HG02588 (cell line): Measurements from ENCODE around the gene UBL3.

Experiments used
- ATAC-seq: cut with Tn5 transposase; IDR thresholded peaks from one replicate; pipeline ENCODE4 v1.9.1; 2021; ENCODE audit warnings: mild to moderate bottlenecking, moderate library complexity; ENCODE audit not compliant: unreplicated experiment

UBL3 gene

DNA sequence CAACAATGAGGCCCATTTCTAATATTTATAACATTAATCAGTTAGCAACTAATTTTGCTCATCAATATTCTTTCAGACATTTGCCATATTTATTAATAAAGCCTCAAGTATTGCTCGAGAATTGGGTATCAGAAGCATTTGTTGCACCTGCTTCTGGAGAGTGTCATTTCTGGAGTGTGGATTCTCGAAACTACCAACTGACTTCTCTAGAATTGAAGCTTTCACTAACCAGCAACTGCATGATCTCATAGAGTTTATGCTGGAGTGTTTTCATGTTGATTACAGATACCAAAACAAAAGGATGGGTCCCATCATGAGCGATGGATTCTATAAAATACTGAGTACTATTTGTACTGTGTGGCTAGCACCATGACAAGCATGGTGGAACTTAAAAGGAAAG is 133.9 kb downstream of the UBL3 start:
- no peak for ATAC-seq
